ENCODE measurements around the gene MAP4K3.
"Not testable (repeated sequence)": the region's sequence is repeated elsewhere in the genome, so short reads cannot be mapped to it uniquely, and the experiment has no call there.

The MAP4K3 gene

GRCh38 chr2:39289609-39290008, 147.5 kb downstream of the MAP4K3 start:
- DNase-seq, result no peak

GRCh38 chr2:39283561-39283960, 153.5 kb downstream of the MAP4K3 start:
- DNase-seq, result no peak

GRCh38 chr2:39281391-39281790, 155.7 kb downstream of the MAP4K3 start:
- no peak for DNase-seq

- no peak for DNase-seq
These were observed 162.1 kb downstream of the MAP4K3 start for GRCh38 chr2:39275016-39275415.

GRCh38 chr2:39269941-39270340, 167.1 kb downstream of the MAP4K3 start:
- no peak for DNase-seq

- DNase-seq, result no peak
These were observed 170.1 kb downstream of the MAP4K3 start for GRCh38 chr2:39266916-39267434.

GRCh38 chr2:39266139-39266805, 170.8 kb downstream of the MAP4K3 start:
- no peak for DNase-seq

GRCh38 chr2:39265315-39265714, 171.8 kb downstream of the MAP4K3 start:
- DNase-seq, result no peak

- no peak for DNase-seq
These were observed 172.4 kb downstream of the MAP4K3 start for GRCh38 chr2:39264733-39265132.

- DNase-seq, result no peak
These were observed 177.0 kb downstream of the MAP4K3 start for GRCh38 chr2:39260087-39260486.

- DNase-seq, result no peak
These were observed 181.0 kb downstream of the MAP4K3 start for GRCh38 chr2:39256040-39256439.

GRCh38 chr2:39252888-39253518, 184.1 kb downstream of the MAP4K3 start:
- no peak for DNase-seq

GRCh38 chr2:39247512-39248043, 189.5 kb downstream of the MAP4K3 start:
- no peak for DNase-seq

GRCh38 chr2:39246382-39246980, 190.6 kb downstream of the MAP4K3 start:
- DNase-seq, result no peak

GRCh38 chr2:39244963-39245625, 192.0 kb downstream of the MAP4K3 start:
- not testable (repeated sequence) for DNase-seq

- not testable (repeated sequence) for DNase-seq
These were observed 192.7 kb downstream of the MAP4K3 start for GRCh38 chr2:39244241-39244862.

GRCh38 chr2:39243469-39244123, 193.5 kb downstream of the MAP4K3 start, which contains the start of gene CDKL4:
TSS of gene CDKL4 (minus strand) at chr2:39243970.
- DNase-seq, result no peak

GRCh38 chr2:39241588-39241987, 195.5 kb downstream of the MAP4K3 start:
- no peak for DNase-seq

- DNase-seq, result no peak
These were observed 196.3 kb downstream of the MAP4K3 start for GRCh38 chr2:39240758-39241157.

GRCh38 chr2:39234754-39235153, 202.3 kb downstream of the MAP4K3 start:
- DNase-seq, result no peak

GRCh38 chr2:39232141-39232540, 204.9 kb downstream of the MAP4K3 start:
- DNase-seq, result no peak
